RWPE2 (cell line): Measurements from ENCODE around the gene AADAT.
"Not testable (repeated sequence)": the region's sequence is repeated elsewhere in the genome, so short reads cannot be mapped to it uniquely, and the experiment has no call there.

Experiments used
- ATAC-seq: fragments of 200-7000 bp; cut with Tn5 transposase; 3 replicates; pipeline ENCODE4 v1.9.1; 2021; ENCODE audit warnings: low read depth
- DNase-seq: peaks from one replicate; pipeline ENCODE4 v3.0.0-alpha.2; 2020; ENCODE audit warnings: low spot score
- H3K27ac ChIP-seq: fragments of 450-650 bp; 2 replicates; pipeline ENCODE4 v1.5.1; 2017; ENCODE audit warnings: mild to moderate bottlenecking; ENCODE audit not compliant: poor library complexity, severe bottlenecking
- H3K27me3 ChIP-seq: fragments of 250-450 bp; sonication (Bioruptor Pico); 2 replicates; pipeline ENCODE4 v1.5.1; 2021; ENCODE audit warnings: mild to moderate bottlenecking, moderate library complexity; ENCODE audit not compliant: insufficient read depth, poor library complexity, severe bottlenecking
- H3K36me3 ChIP-seq: fragments of 250-450 bp; sonication (Bioruptor Pico); 2 replicates; pipeline ENCODE4 v1.5.1; 2020; ENCODE audit warnings: low read depth, mild to moderate bottlenecking, moderate library complexity
- H3K4me1 ChIP-seq: fragments of 250-450 bp; sonication (Bioruptor Pico); 2 replicates; pipeline ENCODE4 v1.5.1; 2021; ENCODE audit warnings: mild to moderate bottlenecking, moderate library complexity; ENCODE audit not compliant: insufficient read depth, poor library complexity, severe bottlenecking
- H3K4me3 ChIP-seq: fragments of 250-450 bp; sonication (Bioruptor Pico); 2 replicates; pipeline ENCODE4 v1.5.1; 2021; ENCODE audit warnings: mild to moderate bottlenecking, moderate library complexity; ENCODE audit not compliant: severe bottlenecking
- H3K9me3 ChIP-seq: fragments of 250-450 bp; sonication (Bioruptor Pico); 2 replicates; pipeline ENCODE4 v1.5.1; 2021; ENCODE audit warnings: mild to moderate bottlenecking, moderate library complexity; ENCODE audit not compliant: severe bottlenecking
- TF ChIP-seq, protein P1 (sequence below): fragments of 450-650 bp; IDR thresholded peaks from one replicate; pipeline ENCODE4 v1.5.1; 2017; ENCODE audit warnings: mild to moderate bottlenecking, moderate library complexity; ENCODE audit not compliant: poor library complexity, severe bottlenecking

Gene AADAT

DNA sequence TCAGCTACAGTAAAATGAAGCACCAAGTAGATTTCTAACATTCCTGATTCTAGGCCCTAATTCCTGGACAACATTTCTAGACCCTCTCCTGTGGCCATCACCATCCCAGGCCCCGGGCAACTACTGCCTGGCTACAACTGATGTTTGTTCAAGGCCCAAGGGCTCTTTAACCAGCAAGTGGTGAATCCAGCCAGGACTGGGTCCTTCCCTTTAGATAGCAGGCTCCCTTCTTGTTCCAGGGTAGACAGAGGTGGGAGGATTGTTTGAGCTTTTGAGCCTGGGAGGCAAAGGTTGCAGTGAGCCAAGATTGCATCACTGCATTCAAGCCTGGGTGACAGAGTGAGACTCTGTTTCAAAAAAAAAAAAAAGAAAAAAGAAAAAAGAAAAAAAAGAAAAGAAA lies 12.7 kb upstream of the AADAT start:
- ATAC-seq: no peak

DNA sequence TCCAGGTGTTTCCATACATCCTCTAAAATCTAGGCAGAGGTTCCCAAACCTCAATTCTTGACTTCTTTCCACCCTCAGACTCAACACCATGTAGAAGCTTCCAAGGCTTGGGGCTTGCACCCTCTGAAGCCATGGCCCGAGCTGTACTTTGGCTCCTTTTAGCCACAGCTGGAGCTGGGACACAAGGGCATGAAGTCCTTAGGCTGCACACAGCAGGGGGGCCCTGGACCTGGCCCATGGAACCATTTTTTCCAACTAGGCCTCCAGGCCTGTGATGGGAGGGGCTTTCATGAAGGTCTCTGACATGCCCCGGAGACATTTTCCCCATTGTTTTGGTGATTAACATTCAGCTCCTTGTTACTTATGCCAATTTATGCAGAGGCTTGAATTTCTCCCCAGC lies 8.4 kb upstream of the AADAT start:
- H3K27me3 ChIP-seq, H3K4me1 ChIP-seq, ATAC-seq, H3K36me3 ChIP-seq, H3K27ac ChIP-seq, DNase-seq, H3K9me3 ChIP-seq, H3K4me3 ChIP-seq: not testable (repeated sequence)

More for the DNA sequence above, 12.7 kb upstream of the AADAT start:
- Histone ChIP-seq H3K27ac (no peak overlapping the region), H3K4me3 (no peak overlapping the region), H3K36me3 (no peaks in the 10 kb centered on the region), H3K9me3 (no peaks in the 10 kb centered on the region), H3K27me3 (no peaks in the 10 kb centered on the region), H3K4me1 (no peaks in the 10 kb centered on the region)
- DNase-seq: no peak
- TF ChIP-seq, protein P1, sequence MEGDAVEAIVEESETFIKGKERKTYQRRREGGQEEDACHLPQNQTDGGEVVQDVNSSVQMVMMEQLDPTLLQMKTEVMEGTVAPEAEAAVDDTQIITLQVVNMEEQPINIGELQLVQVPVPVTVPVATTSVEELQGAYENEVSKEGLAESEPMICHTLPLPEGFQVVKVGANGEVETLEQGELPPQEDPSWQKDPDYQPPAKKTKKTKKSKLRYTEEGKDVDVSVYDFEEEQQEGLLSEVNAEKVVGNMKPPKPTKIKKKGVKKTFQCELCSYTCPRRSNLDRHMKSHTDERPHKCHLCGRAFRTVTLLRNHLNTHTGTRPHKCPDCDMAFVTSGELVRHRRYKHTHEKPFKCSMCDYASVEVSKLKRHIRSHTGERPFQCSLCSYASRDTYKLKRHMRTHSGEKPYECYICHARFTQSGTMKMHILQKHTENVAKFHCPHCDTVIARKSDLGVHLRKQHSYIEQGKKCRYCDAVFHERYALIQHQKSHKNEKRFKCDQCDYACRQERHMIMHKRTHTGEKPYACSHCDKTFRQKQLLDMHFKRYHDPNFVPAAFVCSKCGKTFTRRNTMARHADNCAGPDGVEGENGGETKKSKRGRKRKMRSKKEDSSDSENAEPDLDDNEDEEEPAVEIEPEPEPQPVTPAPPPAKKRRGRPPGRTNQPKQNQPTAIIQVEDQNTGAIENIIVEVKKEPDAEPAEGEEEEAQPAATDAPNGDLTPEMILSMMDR: no peak

DNA sequence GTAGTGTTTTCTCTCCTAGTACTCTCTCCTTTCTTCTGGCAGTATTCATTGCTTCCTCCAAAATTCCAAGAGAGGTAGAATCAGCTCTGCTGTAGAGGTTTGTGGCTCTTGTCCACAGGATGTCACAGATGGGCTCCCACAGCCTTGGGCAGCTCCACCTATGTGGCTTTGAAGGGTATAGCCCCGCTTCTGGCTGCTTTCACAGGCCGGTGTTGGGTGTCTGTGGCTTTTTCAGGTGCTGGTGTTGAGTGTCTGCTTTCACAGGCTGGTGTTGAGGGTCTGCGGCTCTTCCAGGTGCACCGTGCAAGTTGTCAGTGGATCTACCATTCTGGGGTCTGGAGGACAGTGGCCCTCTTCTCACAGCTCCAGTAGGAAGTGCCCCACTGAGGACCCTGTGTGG lies 7.9 kb upstream of the AADAT start:
- TF ChIP-seq, protein P1: no peak

DNA sequence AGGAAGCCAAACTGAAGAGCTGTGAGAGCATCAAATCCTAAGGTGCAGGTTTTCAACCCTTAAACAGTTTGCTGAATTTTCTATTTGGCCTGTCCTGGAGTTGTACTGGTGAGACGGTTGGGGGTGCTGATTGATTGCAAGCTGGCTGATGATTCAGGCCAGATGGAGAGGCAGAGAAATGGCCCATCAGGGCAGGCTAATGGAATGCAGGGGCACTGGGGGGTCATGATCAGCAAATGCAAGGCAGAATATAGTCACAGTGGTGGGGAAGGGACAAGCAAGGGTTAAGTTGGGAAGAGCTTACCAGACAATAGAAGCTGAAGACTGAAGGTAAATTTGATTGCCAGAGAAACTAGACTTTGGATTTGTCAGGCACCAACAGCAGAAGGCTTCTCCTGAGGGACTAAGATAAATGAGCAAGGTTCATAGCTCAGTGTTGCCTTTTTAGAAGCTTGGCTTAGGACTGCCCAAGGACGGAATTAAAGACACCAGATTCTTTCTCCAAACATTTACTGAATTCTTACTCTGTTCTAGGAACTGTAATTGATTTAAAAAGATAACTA lies 4.3 kb upstream of the AADAT start:
- ATAC-seq (no peak), DNase-seq (no peak)
- no peaks in the 10 kb centered on the region for H3K4me1 ChIP-seq
- H3K27me3 ChIP-seq: no peaks in the 10 kb centered on the region
- no peaks in the 10 kb centered on the region for H3K36me3 ChIP-seq
- no peaks in the 10 kb centered on the region for H3K9me3 ChIP-seq
- TF ChIP-seq, protein P1: no peak
- no peak overlapping the region for H3K27ac ChIP-seq
- H3K4me3 ChIP-seq: no peak overlapping the region

More for the DNA sequence above, 7.9 kb upstream of the AADAT start:
- Histone ChIP-seq H3K36me3 (no peaks in the 10 kb centered on the region), H3K9me3 (no peaks in the 10 kb centered on the region), H3K27ac (no peak overlapping the region), H3K4me1 (no peaks in the 10 kb centered on the region), H3K4me3 (no peak overlapping the region), H3K27me3 (no peaks in the 10 kb centered on the region)
- no peak for DNase-seq
- no peak for ATAC-seq

DNA sequence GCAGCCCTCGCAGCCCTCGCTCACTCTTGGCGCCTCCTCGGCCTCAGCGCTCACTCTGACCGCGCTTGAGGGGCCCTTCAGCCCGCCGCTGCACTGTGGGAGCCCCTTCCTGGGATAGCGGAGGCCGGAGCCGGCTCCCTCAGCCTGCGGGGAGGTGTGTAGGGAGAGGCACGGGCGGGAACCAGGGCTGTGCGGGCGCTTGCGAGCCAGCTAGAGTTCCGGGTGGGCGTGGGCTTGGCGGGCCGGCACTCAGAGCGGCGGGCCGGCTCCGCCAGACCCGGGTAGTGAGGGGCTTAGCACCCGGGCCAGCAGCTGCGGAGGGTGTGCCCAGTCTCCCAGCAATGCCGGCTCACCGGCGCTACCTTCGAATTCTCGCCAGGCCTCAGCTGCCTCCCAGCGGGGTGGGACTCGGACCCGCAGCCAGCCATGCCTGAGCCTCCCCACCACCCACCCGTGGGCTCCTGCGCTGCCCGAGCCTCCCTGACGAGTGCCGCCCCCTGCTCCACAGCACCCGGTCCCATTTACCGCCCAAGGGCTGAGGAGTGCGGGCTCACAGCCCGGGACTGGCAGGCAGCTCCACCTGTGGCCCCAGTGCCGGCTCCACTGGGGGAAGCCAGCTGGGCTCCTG lies 1.4 kb upstream of the AADAT start:
- TF ChIP-seq, protein P1: no peak
- ATAC-seq: no peak
- DNase-seq: no peak
- Histone ChIP-seq H3K27ac (peak overlapping the region; percentile 52), H3K36me3 (peaks cover 25% of the 10 kb centered on the region), H3K9me3 (no peaks in the 10 kb centered on the region), H3K4me1 (no peaks in the 10 kb centered on the region), H3K4me3 (no peak overlapping the region), H3K27me3 (no peaks in the 10 kb centered on the region)
